Heart left ventricle (tissue), 13 donors: ENCODE data around the gene DIP2C.

Experiments
- POLR2A ChIP-seq, 2 donors: fragments of 450-650 bp; IDR thresholded peaks; one replicate each; pipeline ENCODE4 v1.6.1; 2017; ENCODE audit warnings: antibody characterized with exemption in 2 of 2, mild to moderate bottlenecking in 2 of 2, moderate library complexity in 2 of 2
- TF ChIP-seq, protein P1 (sequence below), 12 donors: fragments of 200-600 bp; sonication (generic) in 4 of 12; IDR thresholded peaks; one replicate each; pipeline versions ENCODE4 v1.5.0 to v1.8.0; 2018 to 2022; ENCODE audit warnings: antibody characterized with exemption in 12 of 12, mild to moderate bottlenecking in 5 of 12
- donor health status: ischemic (EF 13 %, LVEDD 7.1; RV severe dilation, severe dysfunction).
- donor health status: DM: no; HTN: yes; CAD: no.
- donor health status: DM: no; HTN: no; CAD: no.
- donor health status: ischemic (EF 25% LVEDD 6.9; RV normal size, moderate dysfunction).
- donor health status: ischemic (EF 25% LVEDD 5.7; RV mildly dilated, moderate dysfunction).
- donor health status: ischemic (EF 35%, LVEDD 5.7; RV mildly dilated, moderate dysfunction).
- donor health status: nonischemic (EF 11% LVEDD 7.7; RV severe dilation, severe dysfunction).
- donor health status: DM: yes; HTN: yes; CAD: no.
- donor health status: PGD.
- donor health status: ischemic (EF 29% LVEDD 5.4; RV normal size, mild dysfunction).
- donor health status: nonischemic (EF 23%, LVEDD 6.1; RV moderate dilation, normal function).

GRCh38 chr10:246431-246830 is 443.0 kb downstream of the DIP2C start:
- TF ChIP-seq POLR2A (IDR thresholded peaks at IDR 0.05) = no peak
- TF ChIP-seq, protein P1, sequence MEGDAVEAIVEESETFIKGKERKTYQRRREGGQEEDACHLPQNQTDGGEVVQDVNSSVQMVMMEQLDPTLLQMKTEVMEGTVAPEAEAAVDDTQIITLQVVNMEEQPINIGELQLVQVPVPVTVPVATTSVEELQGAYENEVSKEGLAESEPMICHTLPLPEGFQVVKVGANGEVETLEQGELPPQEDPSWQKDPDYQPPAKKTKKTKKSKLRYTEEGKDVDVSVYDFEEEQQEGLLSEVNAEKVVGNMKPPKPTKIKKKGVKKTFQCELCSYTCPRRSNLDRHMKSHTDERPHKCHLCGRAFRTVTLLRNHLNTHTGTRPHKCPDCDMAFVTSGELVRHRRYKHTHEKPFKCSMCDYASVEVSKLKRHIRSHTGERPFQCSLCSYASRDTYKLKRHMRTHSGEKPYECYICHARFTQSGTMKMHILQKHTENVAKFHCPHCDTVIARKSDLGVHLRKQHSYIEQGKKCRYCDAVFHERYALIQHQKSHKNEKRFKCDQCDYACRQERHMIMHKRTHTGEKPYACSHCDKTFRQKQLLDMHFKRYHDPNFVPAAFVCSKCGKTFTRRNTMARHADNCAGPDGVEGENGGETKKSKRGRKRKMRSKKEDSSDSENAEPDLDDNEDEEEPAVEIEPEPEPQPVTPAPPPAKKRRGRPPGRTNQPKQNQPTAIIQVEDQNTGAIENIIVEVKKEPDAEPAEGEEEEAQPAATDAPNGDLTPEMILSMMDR (IDR thresholded peaks at IDR 0.05) = no peak
